Mammary epithelial cell (primary cell): Measurements from ENCODE around the gene RASSF10.

Source experiments
- EZH2 ChIP-seq: IDR thresholded peaks from 2 replicates; pipeline ENCODE4 v1.6.1; 2012; ENCODE audit warnings: low read length, inconsistent platforms, borderline replicate concordance
- TF ChIP-seq, protein P1 (sequence below), 2 donors: IDR thresholded peaks in 1 of 2; conservative IDR thresholded peaks in 1 of 2; 2 replicates each; pipeline ENCODE4 v1.5.1; 2011 to 2012; ENCODE audit warnings: inconsistent platforms in 2 of 2, low read length in 2 of 2, mild to moderate bottlenecking in 2 of 2, control low read depth in 1 of 2, low read depth in 1 of 2; ENCODE audit not compliant: insufficient read depth in 1 of 2; ENCODE audit errors: extremely low read depth in 1 of 2

GRCh38 chr11:12961615-12962014, 47.5 kb upstream of the RASSF10 start:
- TF ChIP-seq, protein P1, sequence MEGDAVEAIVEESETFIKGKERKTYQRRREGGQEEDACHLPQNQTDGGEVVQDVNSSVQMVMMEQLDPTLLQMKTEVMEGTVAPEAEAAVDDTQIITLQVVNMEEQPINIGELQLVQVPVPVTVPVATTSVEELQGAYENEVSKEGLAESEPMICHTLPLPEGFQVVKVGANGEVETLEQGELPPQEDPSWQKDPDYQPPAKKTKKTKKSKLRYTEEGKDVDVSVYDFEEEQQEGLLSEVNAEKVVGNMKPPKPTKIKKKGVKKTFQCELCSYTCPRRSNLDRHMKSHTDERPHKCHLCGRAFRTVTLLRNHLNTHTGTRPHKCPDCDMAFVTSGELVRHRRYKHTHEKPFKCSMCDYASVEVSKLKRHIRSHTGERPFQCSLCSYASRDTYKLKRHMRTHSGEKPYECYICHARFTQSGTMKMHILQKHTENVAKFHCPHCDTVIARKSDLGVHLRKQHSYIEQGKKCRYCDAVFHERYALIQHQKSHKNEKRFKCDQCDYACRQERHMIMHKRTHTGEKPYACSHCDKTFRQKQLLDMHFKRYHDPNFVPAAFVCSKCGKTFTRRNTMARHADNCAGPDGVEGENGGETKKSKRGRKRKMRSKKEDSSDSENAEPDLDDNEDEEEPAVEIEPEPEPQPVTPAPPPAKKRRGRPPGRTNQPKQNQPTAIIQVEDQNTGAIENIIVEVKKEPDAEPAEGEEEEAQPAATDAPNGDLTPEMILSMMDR (conservative IDR thresholded peaks at IDR 0.05 in 1 of 2, IDR thresholded peaks at IDR 0.05 in 1 of 2; ENCODE audit: extremely low read depth in 1 of 2, insufficient read depth in 1 of 2, low read depth in 1 of 2, low read length in 2 of 2), result peak in 1 of 2 donors; percentile 19
- no peak for TF ChIP-seq EZH2
